ENCODE measurements around the gene TTLL9. TPM values are rescaled to one million over a fixed set of nuclear protein-coding genes. Genes with fewer than 3 reads are reported as not detected.

TTLL9 gene
- total and polyA plus RNA-seq, 2 donors (not counting 1 experiment from before 2014, with no cell fraction given), result 0.74 to 0.76 TPM

DNA sequence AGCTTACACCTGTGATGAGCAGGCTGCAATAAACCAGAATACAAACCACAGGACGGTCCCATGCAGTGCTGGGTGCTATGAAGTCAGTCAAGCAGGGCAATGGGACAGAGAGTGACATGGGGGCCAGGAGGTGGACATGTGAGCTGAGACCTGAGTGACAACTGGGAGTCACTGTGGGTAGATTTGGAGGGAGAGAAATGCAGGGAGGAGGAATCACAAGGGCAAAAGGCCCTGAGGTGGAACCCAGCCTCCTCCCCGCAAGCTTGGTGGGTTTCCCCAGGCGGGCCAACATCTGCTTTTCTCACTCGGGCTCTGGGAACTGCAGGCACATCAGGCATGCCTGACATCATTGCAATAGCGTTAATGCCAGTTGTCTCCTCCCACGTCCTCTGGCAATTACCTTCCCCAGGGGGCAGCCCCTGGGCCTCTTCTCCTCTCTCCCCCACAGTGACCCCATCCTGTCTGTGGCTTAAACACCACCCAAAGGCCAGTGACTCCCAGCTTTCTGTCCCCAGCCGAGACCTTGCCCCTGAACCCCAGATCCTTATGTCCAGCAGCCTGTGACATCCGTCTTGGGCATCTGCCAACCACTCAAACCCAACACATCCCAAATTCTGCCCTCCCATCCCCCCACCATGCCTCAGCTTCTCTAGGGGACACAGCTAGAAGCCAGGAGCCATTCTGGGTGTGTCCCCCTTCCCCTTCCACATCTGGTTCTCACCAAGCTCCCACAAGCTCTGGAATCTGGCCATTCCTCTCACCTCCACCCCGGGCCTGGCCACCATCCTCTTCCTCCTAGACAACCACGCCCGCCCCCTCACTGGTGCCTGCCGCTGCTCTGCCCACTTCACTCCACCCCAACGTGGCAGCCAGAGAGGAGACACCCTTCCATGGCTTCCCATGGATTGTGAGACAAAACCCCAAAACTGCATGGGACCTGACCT is 53.2 kb downstream of the TTLL9 start:
- CTCF ChIA-PET, result no interaction called here
- POLR2A ChIA-PET, result no interaction called here
- H3K79me2 ChIP-seq (ENCODE audit: control insufficient read depth, insufficient read depth, low read length), result no peaks in the 10 kb centered on the region
- DNase-seq (peak; percentile 20), ATAC-seq (ENCODE audit: low read depth) (no peak)
- Mint-ChIP-seq H3K27ac (peak overlapping the region; percentile 6), H3K27me3 (peaks cover 16% of the 10 kb centered on the region), H3K9me3 (ENCODE audit: insufficient read depth) (no peaks in the 10 kb centered on the region), H3K4me3 (no peak overlapping the region), H3K4me1 (peaks cover 9% of the 10 kb centered on the region)
- 51% methylated on average over 13 of the region's 13 CpGs for WGBS (ENCODE audit: insufficient coverage)
- H3K4me3 ChIP-seq (ENCODE audit: control extremely low read depth in 1 of 5, extremely low read depth in 1 of 5, insufficient read depth in 1 of 5, low read depth in 2 of 5, low read length in 4 of 5), result no peak overlapping the region
- H3K9ac ChIP-seq (ENCODE audit: low read length), result no peak overlapping the region
- intact Hi-C loops (cut with micrococcal nuclease), result no loop called here
- peaks cover 0 to 8% (median 1%) of the 10 kb centered on the region in 4 experiments for H3K27me3 ChIP-seq (replicated peaks in 1 of 4; ENCODE audit: control extremely low read depth in 1 of 4, control insufficient read depth in 3 of 4, insufficient read depth in 4 of 4, low read length in 3 of 4)
- H4K20me1 ChIP-seq (ENCODE audit: control insufficient read depth, insufficient read depth, low read length, poor library complexity, severe bottlenecking), result no peaks in the 10 kb centered on the region
- H3K9me3 ChIP-seq (ENCODE audit: control extremely low read depth in 1 of 3, control insufficient read depth in 2 of 3, insufficient read depth in 1 of 3, low read length in 2 of 3), result no peaks in the 10 kb centered on the region
- no peak overlapping the region for H3K27ac ChIP-seq (ENCODE audit: low read length in 2 of 2)
- H3K4me1 ChIP-seq (ENCODE audit: control insufficient read depth in 2 of 2, insufficient read depth in 2 of 2, low read length in 2 of 2), result peaks cover 0 to 6% of the 10 kb centered on the region in 2 donors
- H3K4me2 ChIP-seq (replicated peaks; ENCODE audit: low read depth, low read length, poor library complexity, severe bottlenecking), result no peak overlapping the region
- TF ChIP-seq, protein P1, sequence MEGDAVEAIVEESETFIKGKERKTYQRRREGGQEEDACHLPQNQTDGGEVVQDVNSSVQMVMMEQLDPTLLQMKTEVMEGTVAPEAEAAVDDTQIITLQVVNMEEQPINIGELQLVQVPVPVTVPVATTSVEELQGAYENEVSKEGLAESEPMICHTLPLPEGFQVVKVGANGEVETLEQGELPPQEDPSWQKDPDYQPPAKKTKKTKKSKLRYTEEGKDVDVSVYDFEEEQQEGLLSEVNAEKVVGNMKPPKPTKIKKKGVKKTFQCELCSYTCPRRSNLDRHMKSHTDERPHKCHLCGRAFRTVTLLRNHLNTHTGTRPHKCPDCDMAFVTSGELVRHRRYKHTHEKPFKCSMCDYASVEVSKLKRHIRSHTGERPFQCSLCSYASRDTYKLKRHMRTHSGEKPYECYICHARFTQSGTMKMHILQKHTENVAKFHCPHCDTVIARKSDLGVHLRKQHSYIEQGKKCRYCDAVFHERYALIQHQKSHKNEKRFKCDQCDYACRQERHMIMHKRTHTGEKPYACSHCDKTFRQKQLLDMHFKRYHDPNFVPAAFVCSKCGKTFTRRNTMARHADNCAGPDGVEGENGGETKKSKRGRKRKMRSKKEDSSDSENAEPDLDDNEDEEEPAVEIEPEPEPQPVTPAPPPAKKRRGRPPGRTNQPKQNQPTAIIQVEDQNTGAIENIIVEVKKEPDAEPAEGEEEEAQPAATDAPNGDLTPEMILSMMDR (IDR thresholded peaks at IDR 0.05), result no peak
- TF ChIP-seq EZH2 (IDR thresholded peaks at IDR 0.05; ENCODE audit: borderline replicate concordance, insufficient read depth, low read depth, low read length, poor library complexity, severe bottlenecking), result no peak
- H2AFZ ChIP-seq (ENCODE audit: insufficient read depth, low read depth, low read length, poor library complexity, severe bottlenecking), result no peak overlapping the region
- H3K36me3 ChIP-seq (replicated peaks in 1 of 2; ENCODE audit: control extremely low read depth in 1 of 2, control insufficient read depth in 1 of 2, extremely low read depth in 1 of 2, insufficient read depth in 2 of 2, low read length in 1 of 2), result no peaks in the 10 kb centered on the region

DNA sequence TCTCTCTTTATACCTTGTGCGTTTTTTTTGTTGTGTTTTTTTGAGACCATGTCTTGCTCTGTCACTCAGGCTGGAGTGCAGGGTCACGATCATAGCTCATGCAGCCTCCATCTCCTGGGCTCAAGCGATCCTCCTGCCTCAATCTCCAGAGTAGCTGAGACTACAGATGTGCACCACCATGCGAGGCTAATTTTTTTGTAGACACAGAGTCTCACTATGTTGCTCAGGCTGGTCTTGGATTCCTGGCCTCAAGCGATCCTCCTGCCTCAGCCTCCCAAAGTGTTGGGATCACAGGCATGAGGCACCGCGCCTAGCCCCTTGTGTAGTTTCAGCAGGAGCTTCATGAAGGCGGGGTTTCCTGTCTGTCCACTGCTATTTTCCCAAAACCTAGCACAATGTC is 54.1 kb downstream of the TTLL9 start:
- ATAC-seq (ENCODE audit: low read depth) (no peak), DNase-seq (no peak)
- no peaks in the 10 kb centered on the region for H3K79me2 ChIP-seq (ENCODE audit: control insufficient read depth, insufficient read depth, low read length)
- peaks cover 0 to 6% of the 10 kb centered on the region in 2 donors for H3K4me1 ChIP-seq (ENCODE audit: control insufficient read depth in 2 of 2, insufficient read depth in 2 of 2, low read length in 2 of 2)
- WGBS (ENCODE audit: insufficient coverage), result 94% methylated on average over 8 of the region's 8 CpGs
- TF ChIP-seq EZH2 (IDR thresholded peaks at IDR 0.05; ENCODE audit: borderline replicate concordance, insufficient read depth, low read depth, low read length, poor library complexity, severe bottlenecking), result no peak
- TF ChIP-seq, protein P1 (IDR thresholded peaks at IDR 0.05), result no peak
- ChIA-PET CTCF (no interaction called here), POLR2A (no interaction called here)
- H3K9ac ChIP-seq (ENCODE audit: low read length), result no peak overlapping the region
- no peaks in the 10 kb centered on the region for H3K9me3 ChIP-seq (ENCODE audit: control extremely low read depth in 1 of 3, control insufficient read depth in 2 of 3, insufficient read depth in 1 of 3, low read length in 2 of 3)
- H3K4me3 Mint-ChIP-seq, result no peak overlapping the region
- no peak overlapping the region for H3K4me3 ChIP-seq (ENCODE audit: control extremely low read depth in 1 of 5, extremely low read depth in 1 of 5, insufficient read depth in 1 of 5, low read depth in 2 of 5, low read length in 4 of 5)
- no peak overlapping the region for H3K4me2 ChIP-seq (replicated peaks; ENCODE audit: low read depth, low read length, poor library complexity, severe bottlenecking)
- no peak overlapping the region for H2AFZ ChIP-seq (ENCODE audit: insufficient read depth, low read depth, low read length, poor library complexity, severe bottlenecking)
- H3K36me3 ChIP-seq (replicated peaks in 1 of 2; ENCODE audit: control extremely low read depth in 1 of 2, control insufficient read depth in 1 of 2, extremely low read depth in 1 of 2, insufficient read depth in 2 of 2, low read length in 1 of 2), result no peaks in the 10 kb centered on the region
- intact Hi-C loops (cut with micrococcal nuclease), result no loop called here
- peaks cover 0 to 8% (median 1%) of the 10 kb centered on the region in 4 experiments for H3K27me3 ChIP-seq (replicated peaks in 1 of 4; ENCODE audit: control extremely low read depth in 1 of 4, control insufficient read depth in 3 of 4, insufficient read depth in 4 of 4, low read length in 3 of 4)
- no peaks in the 10 kb centered on the region for H3K9me3 Mint-ChIP-seq (ENCODE audit: insufficient read depth)
- H4K20me1 ChIP-seq (ENCODE audit: control insufficient read depth, insufficient read depth, low read length, poor library complexity, severe bottlenecking), result no peaks in the 10 kb centered on the region
- no peak overlapping the region for H3K27ac ChIP-seq (ENCODE audit: low read length in 2 of 2)
- H3K27me3 Mint-ChIP-seq, result peaks cover 16% of the 10 kb centered on the region
- H3K4me1 Mint-ChIP-seq, result peaks cover 9% of the 10 kb centered on the region
- H3K27ac Mint-ChIP-seq, result no peak overlapping the region

Data from B cell (primary cell).